DND-41 (cell line): ENCODE measurements around the gene SART1.

ENCODE experiments used
- CTCF ChIP-seq: IDR thresholded peaks from 2 replicates; pipeline ENCODE4 v1.5.1; 2012; ENCODE audit warnings: borderline replicate concordance, low read length, moderate library complexity, mild to moderate bottlenecking; ENCODE audit not compliant: poor library complexity, severe bottlenecking; ENCODE audit errors: extremely low read depth
- EZH2 ChIP-seq: IDR thresholded peaks from 3 replicates; pipeline ENCODE4 v1.6.1; 2012; ENCODE audit warnings: borderline replicate concordance, low read depth, mild to moderate bottlenecking, moderate library complexity, low read length, inconsistent platforms; ENCODE audit not compliant: severe bottlenecking

- TF ChIP-seq CTCF, result no peak
- no peak for TF ChIP-seq EZH2
Observed at GRCh38 chr11:66006134-66006890, 44.8 kb downstream of the SART1 start.
